K562 (cell line): ENCODE results near the gene NEMP1. TPM values are rescaled to one million over a fixed set of nuclear protein-coding genes. Genes with fewer than 3 reads are reported as not detected.

Experiments used
- ATAC-seq: fragments of 200-7000 bp; cut with Tn5 transposase; 3 replicates; pipeline ENCODE4 v1.9.1; 2020; ENCODE audit warnings: moderate library complexity
- BruUV-seq: library from RNA; stranded (reverse); fragments of 400-500 nt; replicated peaks from 2 replicates; lab custom pipeline; 2021; lab: Mats Ljungman, UMichigan
- CTCF ChIA-PET: fragments of 300-600 bp; formaldehyde crosslinking; extraction: SDS; loops from one replicate; lab custom pipeline; 2021; ENCODE audit warnings: low intra/inter-chr PET ratio; lab: Yijun Ruan, JAX
- POLR2A ChIA-PET: fragments of 300-600, 350-650 bp; sonication (Branson Sonifier 250); formaldehyde crosslinking; extraction: SDS; loops from one replicate; lab custom pipeline; 2021; ENCODE audit warnings: antibody characterized with exemption, inconsistent platforms; lab: Yijun Ruan, JAX
- DNase-seq, 4 experiments: peaks; one replicate each; pipeline versions ENCODE4 v3.0.0 to v3.0.0-alpha.2; 2011 to 2018; ENCODE audit warnings: low spot score in 3 of 4, mixed read lengths in 3 of 4; ENCODE audit errors: extremely low read depth in 1 of 4
- FAIRE-seq: peaks from 2 replicates; lab custom pipeline; 2011; peaks lifted over from hg19 to GRCh38; lab: Jason Lieb, UNC
- H2AFZ ChIP-seq: 2 replicates; pipeline ENCODE4 v1.6.0; 2011; ENCODE audit warnings: low read depth, low read length, control low read depth, inconsistent platforms
- H3K27ac ChIP-seq: fragments of 200-600 bp; 3 replicates; pipeline ENCODE4 v1.8.0; 2011; ENCODE audit warnings: low read depth, mild to moderate bottlenecking, control low read depth, inconsistent platforms, low read length, moderate library complexity, mixed read lengths; ENCODE audit errors: extremely low read depth
- H3K27me3 ChIP-seq, 2 experiments: fragments of 300-600 bp in 1 of 2; 2 replicates in 1 of 2; 3 replicates in 1 of 2; pipeline versions ENCODE4 v1.6.0 to v1.8.0; 2011; ENCODE audit warnings: inconsistent platforms in 2 of 2, low read length in 2 of 2, mild to moderate bottlenecking in 1 of 2, mixed read lengths in 1 of 2, moderate library complexity in 1 of 2; ENCODE audit not compliant: control insufficient read depth in 2 of 2, insufficient read depth in 2 of 2
- H3K36me3 ChIP-seq: fragments of 300-600 bp; 3 replicates; pipeline ENCODE4 v1.8.0; 2011; ENCODE audit warnings: mild to moderate bottlenecking, low read length, inconsistent platforms; ENCODE audit not compliant: control insufficient read depth, insufficient read depth
- H3K4me1 ChIP-seq, 2 experiments: fragments of 200-600 bp in 1 of 2; replicated peaks in 1 of 2; 2 replicates in 1 of 2; 3 replicates in 1 of 2; pipeline versions ENCODE4 v1.5.1 to v1.8.0; 2011; ENCODE audit warnings: inconsistent platforms in 2 of 2, low read length in 2 of 2, mild to moderate bottlenecking in 1 of 2, mixed read lengths in 1 of 2, moderate library complexity in 1 of 2; ENCODE audit not compliant: control insufficient read depth in 2 of 2, insufficient read depth in 2 of 2
- H3K4me2 ChIP-seq: 2 replicates; pipeline ENCODE4 v1.6.1; 2011; ENCODE audit warnings: low read length, control low read depth, inconsistent platforms, mixed read lengths; ENCODE audit not compliant: insufficient read depth
- H3K4me3 ChIP-seq: fragments of 200-600 bp; sonication (generic), shearing (Covaris generic); 2 replicates; pipeline ENCODE4 v1.5.1; 2016; ENCODE audit warnings: control low read depth, inconsistent platforms
- H3K79me2 ChIP-seq: fragments of 200-600 bp; 3 replicates; pipeline ENCODE4 v1.8.0; 2011; ENCODE audit warnings: low read length, inconsistent platforms; ENCODE audit not compliant: control insufficient read depth, insufficient read depth
- H3K9ac ChIP-seq, 2 experiments: 2 replicates each; pipeline versions ENCODE4 v1.6.0 to v1.6.1; 2011; ENCODE audit warnings: low read depth in 2 of 2, low read length in 2 of 2, control low read depth in 1 of 2, inconsistent platforms in 1 of 2, mild to moderate bottlenecking in 1 of 2, mixed read lengths in 1 of 2; ENCODE audit not compliant: insufficient read depth in 1 of 2
- H3K9me1 ChIP-seq: one replicate; pipeline ENCODE4 v1.6.0; 2011; ENCODE audit warnings: inconsistent platforms, mild to moderate bottlenecking, low read length, moderate library complexity; ENCODE audit not compliant: control insufficient read depth, insufficient read depth
- H3K9me3 ChIP-seq: replicated peaks from 2 replicates; pipeline ENCODE4 v1.5.1; 2011; ENCODE audit warnings: low read depth, low read length, inconsistent platforms; ENCODE audit not compliant: control insufficient read depth, insufficient read depth
- H4K20me1 ChIP-seq: replicated peaks from 2 replicates; pipeline ENCODE4 v1.6.1; 2011; ENCODE audit warnings: low read length, inconsistent platforms, mixed read lengths; ENCODE audit not compliant: control insufficient read depth, insufficient read depth
- AFF4 ChIP-seq: sonication (generic); formaldehyde crosslinking; IDR thresholded peaks from 2 replicates; pipeline ENCODE4 v1.8.0; 2023; ENCODE audit warnings: mild to moderate bottlenecking, missing genetic modification reagents
- CEBPB ChIP-seq: fragments of 450-650 bp; IDR thresholded peaks from 2 replicates; pipeline ENCODE4 v1.6.1; 2016; ENCODE audit warnings: missing genetic modification characterization, missing compliant biosample characterization
- EHMT2 ChIP-seq: fragments of 450-650 bp; IDR thresholded peaks from 2 replicates; pipeline ENCODE4 v1.6.1; 2018; ENCODE audit warnings: antibody characterized with exemption
- REST ChIP-seq, 2 experiments: fragments of 450-650 bp; formaldehyde crosslinking in 1 of 2; IDR thresholded peaks; 2 replicates each; pipeline versions ENCODE4 v1.4.0 to v1.6.1; 2014 to 2020; ENCODE audit warnings: mild to moderate bottlenecking in 2 of 2, borderline replicate concordance in 1 of 2, low read depth in 1 of 2
- RFX1 ChIP-seq: fragments of 450-650 bp; IDR thresholded peaks from 2 replicates; pipeline ENCODE4 v1.6.1; 2016; ENCODE audit warnings: mild to moderate bottlenecking, moderate library complexity
- WGBS: fragments of 100-300 bp; shearing (Covaris generic); methylation state at CpG from one replicate; pipeline ENCODE4 v1.1.6; 2016; ENCODE audit warnings: low coverage, mixed read lengths; ENCODE audit not compliant: insufficient coverage; ENCODE audit errors: missing lambda C conversion rate; 5-methylcytosine and 5-hydroxymethylcytosine counted together
- in situ Hi-C: fragments of 300-500 bp; cut with MboI; formaldehyde crosslinking; loops from 4 replicates; pipeline ENCODE4 v1.15.0; 2018; ENCODE audit warnings: inconsistent platforms, mixed read lengths
- intact Hi-C: fragments of 100-400 bp; cut with micrococcal nuclease; formaldehyde crosslinking; loops from 2 replicates; pipeline ENCODE4 v1.14.2; 2022
- polyA plus RNA-seq, 8 experiments: library from polyadenylated mRNA; depleted of rRNA in 4 of 8; stranded (reverse) in 5 of 8; unstranded in 3 of 8; fragments of >200 nt; fragmentation: Nextera tagmentation in 2 of 8; fragmentation: Illumina TruSeq in 1 of 8; extraction: Ambion mirVana in 2 of 8; extraction: Trizol in 1 of 8; gene quantifications; 2 replicates each; pipeline versions ENCODE4 v1.2.1 to v1.2.3, GENCODE V29; 2011 to 2014; ENCODE audit warnings: inconsistent platforms in 1 of 8, missing spikeins in 1 of 8
- total RNA-seq, 7 experiments: library from RNA; depleted of rRNA in 6 of 7; stranded (reverse); fragments of >200 nt in 6 of 7; fragmentation: Illumina TruSeq in 2 of 7; extraction: Trizol in 2 of 7; gene quantifications; 2 replicates each; pipeline versions ENCODE4 v1.2.1 to v1.2.3, GENCODE V29; 2011 to 2021; ENCODE audit warnings: low replicate concordance in 1 of 7

Gene NEMP1
- total and polyA plus RNA-seq, 9 of the 15 experiments (the other 6 are each of a cell fraction or from before 2014, with no cell fraction given), result 9.5 to 82.2 (median 41.2) TPM

- POLR2A ChIA-PET, result interaction anchor here (0.7 to 2.3 kb wide), 3 partner anchors 17 to 29 kb away, joined by 3 to 7 read pairs (median 4); no protein-coding TSS in a partner anchor
- CTCF ChIA-PET, result no interaction called here
- intact Hi-C loops (no loop called here), in situ Hi-C loops (no loop called here)
- H3K79me2 ChIP-seq, result peaks cover 12% of the 10 kb centered on the region; the same call in 2 of the 3 replicates
- TF ChIP-seq REST (IDR thresholded peaks at IDR 0.05; ENCODE audit: borderline replicate concordance) (peak; percentile 52), REST (CRISPR knock-in tag; IDR thresholded peaks at IDR 0.05; ENCODE audit: low read depth) (no peak), CEBPB (tag) (0 out of 2 replicates have a peak, but pooled peaks have one; percentile 26), AFF4 (CRISPR knock-in tag) (no peak), EHMT2 (0 out of 2 replicates have a peak, but pooled peaks have one; percentile 38), RFX1 (no peak)
- no peak for ATAC-seq
- H3K9me3 ChIP-seq, result no peaks in the 10 kb centered on the region
- H3K4me2 ChIP-seq, result no peak overlapping the region
- no peaks in the 10 kb centered on the region for H4K20me1 ChIP-seq
- H3K27ac ChIP-seq, result no peak overlapping the region
- no peak overlapping the region for H3K4me3 ChIP-seq
- WGBS, result 63% methylated on average over 7 of the region's 7 CpGs
- FAIRE-seq, result peak; percentile 35
- H3K9ac ChIP-seq, result peak overlapping the region in 1 of 2 experiments; percentile 58; a peak in 1 of 4 replicates
- no peaks in the 10 kb centered on the region for H3K27me3 ChIP-seq
- peaks cover 26 to 61% of the 10 kb centered on the region in 2 experiments for H3K4me1 ChIP-seq
- H3K9me1 ChIP-seq, result no peaks in the 10 kb centered on the region
- peaks cover 36% of the 10 kb centered on the region for H3K36me3 ChIP-seq
- BruUV-seq, result no TSS peak
- H2AFZ ChIP-seq, result no peak overlapping the region
- DNase-seq, result peak in 3 of 4 experiments; percentile 25 to 44 (median 32)
Measured at GRCh38 chr12:57107456-57108155, 29.0 kb upstream of the NEMP1 start.
